ENCODE results near the gene COMMD4.
"Not testable (repeated sequence)": the region's sequence is repeated elsewhere in the genome, so short reads cannot be mapped to it uniquely, and the experiment has no call there.

COMMD4 gene

DNA sequence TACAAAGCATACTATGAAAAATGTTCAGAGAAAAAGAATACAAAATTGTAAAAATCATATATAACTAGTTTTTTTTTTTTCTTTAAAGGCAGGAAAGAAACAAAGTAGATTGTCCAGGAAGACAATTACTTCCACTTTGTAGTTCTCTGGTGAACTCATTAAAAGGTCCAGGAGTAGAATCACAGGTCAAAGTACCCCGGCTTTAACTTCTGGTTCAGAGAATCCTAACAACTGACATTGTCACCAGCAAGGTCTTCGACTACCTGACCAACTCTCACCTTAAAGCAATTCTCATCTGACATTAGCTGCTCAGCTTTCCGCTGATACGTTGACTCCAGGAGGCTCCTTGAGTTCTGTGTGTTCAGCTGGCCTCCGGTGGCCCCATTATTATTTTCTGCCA is 48.1 kb downstream of the COMMD4 start:
- DNase-seq (ENCODE audit: low read depth): not testable (repeated sequence)

Data from activated T-cell treated with anti-CD3 and anti-CD28 coated beads for 24 hours (primary cell).